GM21619 (cell line): ENCODE measurements around the gene RCOR2.

Experiments
- ATAC-seq: cut with Tn5 transposase; IDR thresholded peaks from one replicate; pipeline ENCODE4 v1.9.1; 2021; ENCODE audit not compliant: unreplicated experiment

Gene RCOR2

DNA sequence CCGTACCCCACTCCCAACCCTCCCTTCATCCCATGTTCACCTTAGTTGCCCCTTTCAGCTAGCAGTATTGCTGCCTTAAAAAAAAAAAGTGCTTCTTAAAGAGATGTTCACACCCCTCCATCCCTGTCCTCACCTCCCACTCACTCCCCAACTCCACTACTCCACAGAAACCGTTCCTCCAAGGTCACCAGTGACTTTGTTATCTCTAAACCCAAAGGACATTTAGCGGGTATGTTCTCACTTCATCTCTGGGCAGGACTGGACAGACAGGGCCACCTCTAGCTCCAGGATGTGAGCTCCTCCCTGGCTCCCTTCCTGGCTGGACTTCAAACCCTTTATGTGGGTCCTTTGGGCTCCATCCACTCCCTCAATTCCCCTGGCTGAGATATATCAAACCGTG lies 6.4 kb upstream of the RCOR2 start:
- no peak for ATAC-seq

DNA sequence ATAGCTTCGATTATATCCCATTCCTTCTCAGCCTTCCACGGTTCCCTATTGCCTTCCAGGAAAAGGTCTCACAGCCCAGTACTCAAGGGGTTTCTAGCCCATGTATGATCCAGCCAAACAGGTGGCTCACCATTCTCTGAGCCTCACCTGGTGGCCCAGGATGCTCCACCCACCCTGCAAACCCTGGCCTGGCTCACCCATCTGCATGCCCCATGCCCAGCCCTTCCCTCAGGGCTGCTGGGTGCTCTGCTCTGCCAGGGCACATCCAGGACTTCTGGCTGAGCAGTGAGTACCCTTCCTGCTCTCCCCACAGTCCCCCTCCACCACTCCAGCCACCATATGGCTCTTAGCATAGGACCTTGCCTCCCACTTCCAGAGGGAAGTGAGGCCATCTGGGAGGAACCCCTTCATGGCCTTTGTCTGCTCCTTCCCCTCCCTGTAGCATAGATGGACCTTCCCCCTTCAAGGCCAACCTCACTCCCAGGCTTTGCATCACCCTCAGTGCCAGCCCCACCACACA lies 5.8 kb upstream of the RCOR2 start:
- ATAC-seq: no peak

DNA sequence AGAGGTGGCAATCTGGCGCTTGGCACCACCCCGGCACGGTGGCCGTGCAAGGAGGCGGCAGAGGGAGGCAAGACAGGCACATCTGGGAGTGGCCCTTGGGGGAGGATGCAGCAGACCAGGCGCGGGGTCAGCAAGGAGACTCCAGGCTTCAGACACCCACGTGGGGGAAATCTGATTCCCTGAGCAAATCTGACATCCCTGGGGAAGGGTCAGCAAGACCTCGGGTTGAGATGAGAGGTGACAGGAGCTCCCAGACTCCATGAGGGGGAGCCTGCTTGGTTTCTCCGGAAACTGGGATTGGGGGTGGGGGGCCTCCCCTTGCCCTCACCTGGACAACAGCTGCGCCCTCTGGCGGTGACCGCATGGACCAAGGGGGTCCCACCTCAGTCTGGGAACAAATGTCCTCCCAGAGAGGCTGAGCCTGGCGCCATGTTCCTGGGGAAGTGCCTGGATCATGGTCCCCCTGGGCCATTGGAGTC lies 4.0 kb upstream of the RCOR2 start:
- no peak for ATAC-seq

DNA sequence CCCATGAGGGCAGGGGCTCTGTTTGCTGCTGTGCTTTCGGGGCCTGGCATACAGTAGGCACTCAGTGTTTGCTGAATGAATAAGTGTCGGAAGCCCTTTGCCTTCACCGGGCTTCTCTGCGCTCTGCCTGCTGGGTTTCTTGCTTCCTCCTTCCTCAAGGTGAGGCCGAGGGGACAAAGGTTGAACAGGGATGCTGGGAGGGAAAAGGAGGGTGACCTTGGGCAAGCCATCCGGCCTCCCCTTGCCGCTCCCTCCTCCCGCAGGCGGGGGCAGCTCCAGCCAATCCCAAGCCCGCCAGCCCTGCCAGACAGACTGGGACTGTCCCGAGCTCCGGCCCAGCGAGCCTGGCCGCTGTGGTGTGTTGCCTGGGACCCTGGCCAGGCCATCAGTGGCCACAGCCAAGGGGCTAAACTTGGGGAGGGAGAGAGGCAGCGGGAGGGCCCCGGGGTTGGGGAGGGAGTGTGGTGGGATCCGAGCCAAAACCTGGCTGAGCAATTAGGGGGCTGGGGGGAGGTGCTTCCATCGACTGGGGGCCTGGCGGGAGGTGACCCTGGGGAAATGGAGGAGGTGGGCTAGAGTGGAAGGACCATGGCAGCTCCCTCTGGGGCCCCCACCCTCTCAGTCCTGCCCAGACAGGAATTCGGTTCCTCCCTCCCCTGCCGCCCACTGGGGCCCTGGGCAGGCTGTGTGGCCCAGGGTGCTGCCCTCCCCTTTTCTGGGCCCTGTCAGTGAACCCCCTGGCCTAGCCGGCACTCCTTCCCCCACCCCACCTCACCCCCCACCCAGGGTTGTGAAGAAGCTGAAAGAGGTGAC lies 3.4 kb upstream of the RCOR2 start:
- ATAC-seq: no peak

DNA sequence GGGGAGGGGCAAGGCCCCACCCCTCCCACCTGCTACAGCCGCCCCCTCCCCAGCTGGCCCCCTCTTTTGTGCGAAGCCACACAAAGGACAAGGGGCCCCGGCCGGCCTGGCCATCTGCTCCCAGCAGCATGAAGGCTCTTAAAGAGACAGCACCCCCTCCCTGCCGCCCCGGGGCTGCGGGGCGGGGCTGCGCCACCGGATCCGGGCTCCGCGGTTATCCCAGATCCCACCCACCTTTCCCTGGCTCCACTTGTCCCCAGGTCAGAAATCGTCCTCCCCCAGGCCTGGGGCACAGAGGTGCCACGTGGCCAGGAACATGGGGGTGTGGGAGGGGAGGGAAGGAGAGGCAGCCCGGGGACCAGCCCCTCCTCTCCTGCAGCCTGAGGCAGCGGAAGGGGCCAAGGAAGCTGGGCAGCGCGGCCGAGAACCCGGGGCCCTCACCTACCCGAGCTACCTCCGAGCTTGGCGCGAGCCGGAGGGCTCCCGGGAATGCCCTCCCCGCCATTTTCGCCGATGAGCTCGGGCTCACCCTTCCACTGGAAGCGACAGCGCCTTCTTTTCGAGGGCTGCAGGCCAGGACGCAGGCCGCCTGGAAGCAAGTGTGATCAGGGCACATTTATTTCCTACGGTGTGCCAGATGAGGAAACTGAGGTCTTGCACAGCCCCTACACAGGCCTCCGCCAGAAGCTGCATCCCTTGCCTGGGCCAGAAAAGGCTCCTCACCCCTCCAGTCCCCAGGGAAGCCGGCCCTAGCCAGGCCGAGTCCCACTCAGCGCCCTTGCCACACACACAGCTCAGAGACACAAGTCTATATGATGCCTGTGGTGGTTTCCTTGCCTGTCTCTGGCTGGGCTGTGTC lies 2.5 kb upstream of the RCOR2 start:
- no peak for ATAC-seq

DNA sequence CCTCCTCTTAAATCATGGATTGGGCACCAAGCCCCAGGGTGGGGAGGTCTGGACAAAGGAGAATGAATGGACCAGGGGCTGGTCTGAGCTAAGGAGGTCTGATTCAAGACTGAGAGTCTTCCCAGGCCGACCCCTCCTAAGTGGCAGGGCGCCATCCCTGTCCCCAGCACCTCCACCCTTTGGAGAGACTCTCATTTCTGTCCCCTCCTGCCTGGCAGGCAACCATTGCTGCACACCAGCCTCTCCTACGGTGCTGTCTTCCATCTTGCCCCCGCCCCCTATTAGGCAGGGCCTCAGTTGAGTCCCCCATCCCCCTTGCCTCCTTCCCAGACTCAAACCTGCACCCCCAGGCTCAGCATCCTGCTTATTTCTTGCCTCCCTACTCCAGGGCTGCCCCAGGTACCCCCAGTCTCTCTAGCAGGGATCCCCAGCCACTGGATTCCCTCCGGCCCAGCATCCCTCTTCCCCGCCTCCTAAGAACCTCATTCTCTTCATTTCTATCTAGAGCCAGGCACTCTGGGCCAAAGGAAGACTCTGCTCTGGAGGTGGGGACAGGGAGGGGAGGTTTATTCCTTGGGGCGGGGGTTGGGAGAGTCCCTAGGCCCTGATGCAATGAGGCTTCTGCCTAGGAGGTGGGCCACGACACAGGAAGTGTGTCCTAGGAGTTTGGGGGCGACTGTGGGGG lies 1.7 kb upstream of the RCOR2 start:
- no peak for ATAC-seq

DNA sequence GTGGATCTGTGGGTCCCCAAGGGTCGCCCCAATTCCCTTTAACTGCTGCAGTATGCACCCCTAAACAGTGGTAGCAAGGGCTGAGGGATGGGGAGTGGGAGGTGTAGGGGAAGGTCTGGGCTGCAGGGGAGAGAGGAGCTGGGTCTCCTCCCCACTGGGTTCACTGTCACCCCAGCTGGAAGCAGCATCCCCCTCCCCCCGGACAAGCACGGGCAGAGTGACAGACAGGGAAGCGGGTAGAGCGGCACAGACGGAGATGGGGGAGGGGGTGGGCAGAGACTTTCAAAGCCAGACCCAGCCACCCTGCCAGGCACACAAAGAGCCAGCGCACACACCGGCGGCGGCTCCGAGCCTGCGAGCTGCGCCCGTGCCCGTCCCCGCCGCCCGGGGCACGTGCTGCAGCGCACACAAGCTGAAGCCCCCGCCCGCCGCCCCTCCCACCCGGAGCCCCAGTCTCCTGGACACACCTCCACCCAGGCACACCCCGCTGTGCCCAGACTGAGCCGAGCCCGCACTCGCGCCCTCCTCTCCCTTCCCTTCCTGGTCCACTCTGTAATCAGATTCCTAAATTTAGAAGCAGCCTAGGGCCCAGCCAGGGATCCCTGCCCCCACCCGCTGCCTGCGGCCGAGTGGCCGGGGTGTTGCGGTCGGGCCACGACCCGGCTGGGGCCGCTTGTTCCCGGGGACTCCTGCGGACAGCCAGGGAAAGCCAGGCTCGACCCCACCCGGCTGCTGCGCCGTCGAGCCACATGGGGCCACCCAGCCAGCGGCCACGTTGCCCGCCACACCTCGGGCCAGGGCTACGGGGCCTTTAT lies 935 bp upstream of the RCOR2 start:
- ATAC-seq: no peak

DNA sequence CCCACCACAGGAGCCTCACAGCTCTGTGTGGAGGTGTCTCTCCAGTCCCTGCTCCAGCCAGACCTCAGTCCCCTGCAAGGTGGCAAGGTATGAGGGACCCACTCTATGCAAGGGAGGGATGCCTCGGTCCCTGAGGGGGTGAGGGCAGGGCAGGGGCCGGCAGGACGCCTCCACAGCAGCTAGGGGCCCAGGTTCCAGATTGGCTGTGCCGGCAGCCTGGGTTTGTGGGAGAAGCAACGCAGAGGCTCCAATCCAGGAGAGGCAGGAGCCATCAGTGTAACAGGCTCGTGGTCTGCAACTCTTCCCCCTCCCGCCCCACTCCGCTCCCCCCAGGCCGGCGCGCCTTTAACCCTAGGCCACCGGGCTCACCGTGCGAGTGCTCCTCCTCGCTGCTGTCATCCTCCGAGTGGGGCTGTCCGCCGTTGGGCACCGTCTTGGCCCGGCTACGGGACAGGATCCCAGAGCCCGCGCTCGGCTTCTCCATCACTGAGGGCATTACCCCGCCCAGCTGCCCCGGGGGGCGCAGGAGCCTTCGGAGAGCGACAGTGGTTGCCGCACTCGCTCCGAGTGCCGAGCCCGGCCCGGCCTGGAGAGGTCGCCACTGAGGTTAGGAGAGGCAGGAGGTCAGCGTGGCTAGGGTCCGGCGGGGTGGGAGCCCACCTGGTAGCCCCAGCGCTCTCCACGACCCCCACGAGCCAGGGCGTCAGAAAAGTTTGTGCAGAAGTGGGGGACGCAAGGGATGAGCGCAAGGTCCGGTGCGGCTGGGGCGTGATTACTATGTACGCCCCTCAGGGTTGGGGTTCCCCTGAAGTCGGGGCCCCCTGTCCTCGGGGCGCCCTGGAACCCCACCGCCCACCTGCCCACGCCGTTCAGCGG lies 765 bp downstream of the RCOR2 start:
- ATAC-seq: no peak

DNA sequence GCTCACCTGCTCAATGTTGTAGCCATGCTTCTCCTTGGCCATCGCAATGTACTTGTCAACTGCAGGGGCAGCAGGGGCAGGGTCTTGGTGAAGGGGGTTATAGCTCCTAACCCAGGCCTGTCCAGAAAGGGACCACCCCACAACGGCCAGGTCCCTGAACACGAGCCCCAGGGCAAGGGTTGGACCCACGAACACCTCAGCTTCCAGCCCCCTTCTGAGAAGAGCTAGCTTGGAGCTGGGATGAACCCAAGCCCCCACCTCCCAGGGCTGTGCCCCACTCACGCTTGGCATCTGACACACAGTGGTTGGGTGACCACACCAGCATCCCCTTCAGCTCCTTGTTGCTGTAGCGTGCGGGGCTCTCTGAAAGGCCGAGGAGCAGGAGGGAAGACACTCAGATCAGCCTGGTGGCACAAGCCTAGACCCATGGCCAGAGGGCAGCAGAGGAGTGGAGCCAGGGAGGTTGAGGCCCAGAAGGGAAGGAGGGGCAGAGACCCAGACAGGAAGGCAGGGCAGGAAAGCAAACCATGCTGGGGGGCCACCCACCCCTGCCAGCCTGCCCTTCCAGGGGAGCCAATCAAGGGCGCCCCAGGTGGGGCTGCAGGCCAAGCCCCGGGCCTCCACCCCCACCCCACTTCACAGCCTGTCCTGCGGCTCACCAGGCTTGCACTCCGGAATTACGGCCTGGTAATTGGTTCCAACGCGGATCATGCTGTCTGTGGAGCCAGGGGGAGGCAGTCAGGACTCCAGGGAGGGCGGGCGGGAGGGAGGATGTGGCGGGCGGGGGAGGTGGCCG lies 1.9 kb downstream of the RCOR2 start:
- ATAC-seq: no peak

DNA sequence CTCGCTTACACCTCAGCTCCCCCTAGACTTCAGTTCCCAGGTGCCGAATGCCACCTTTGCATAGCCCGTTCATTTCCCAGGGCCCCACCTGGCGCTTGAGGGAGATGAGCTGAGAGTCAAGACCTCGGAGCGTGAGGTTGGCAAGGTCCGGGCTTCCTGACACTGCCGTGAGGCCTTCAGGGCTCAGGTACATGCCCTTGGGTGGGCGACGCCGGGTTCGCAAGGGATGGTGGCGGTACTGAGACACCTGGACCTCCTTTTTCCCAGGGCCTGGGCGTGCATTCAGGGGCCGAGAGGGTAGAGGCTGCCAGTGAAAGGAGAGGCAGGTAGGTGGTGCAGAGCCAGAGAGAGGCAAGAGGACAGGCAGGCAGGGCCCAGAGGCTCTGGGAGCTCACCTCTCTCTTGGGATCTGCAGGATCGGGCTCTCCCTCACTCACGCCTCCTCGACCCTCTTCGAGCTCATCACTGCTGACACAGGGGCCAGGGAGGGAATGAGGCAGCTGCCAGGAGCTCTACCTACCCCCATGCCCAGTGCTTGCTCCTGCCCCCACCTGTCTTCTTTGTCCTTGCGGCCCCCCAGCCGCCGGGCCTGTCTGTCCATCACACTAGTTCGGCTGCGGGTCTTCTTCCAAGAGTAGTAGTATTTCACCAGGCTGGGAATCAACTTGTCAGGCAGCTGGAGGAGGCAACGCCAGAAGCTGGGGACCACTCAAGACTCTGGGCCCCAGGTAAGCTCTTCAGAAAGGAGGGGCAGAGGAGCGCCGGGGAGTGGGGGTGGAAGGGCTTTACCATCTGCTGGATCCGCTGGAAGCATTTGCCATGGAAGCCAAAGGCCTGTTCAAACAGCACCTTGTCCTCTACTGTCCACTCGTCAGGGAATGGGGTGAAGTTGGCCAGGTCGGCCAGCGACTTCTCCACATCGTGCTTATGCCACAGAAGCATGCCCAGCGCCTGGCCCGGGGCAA lies 2.8 kb downstream of the RCOR2 start:
- no peak for ATAC-seq

DNA sequence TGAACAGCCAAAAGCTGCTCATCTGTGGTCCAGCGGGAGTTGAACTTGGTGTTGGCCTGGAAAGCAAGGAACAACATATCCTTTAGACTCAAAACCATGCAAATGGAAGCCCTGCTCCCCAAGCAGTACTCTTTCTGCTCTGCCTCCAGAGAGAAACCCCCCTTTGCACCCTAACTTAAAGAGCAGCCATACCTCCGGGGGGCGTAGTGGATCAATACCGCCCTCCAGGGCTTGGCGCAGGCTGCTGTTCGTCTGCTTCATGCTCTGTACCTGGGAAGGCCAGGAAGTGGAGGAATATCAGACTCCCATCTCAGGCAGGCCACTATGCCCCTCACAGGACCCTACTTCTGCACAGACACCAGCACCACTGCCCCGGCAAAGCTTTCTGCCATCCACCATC lies 4.3 kb downstream of the RCOR2 start:
- ATAC-seq: no peak

DNA sequence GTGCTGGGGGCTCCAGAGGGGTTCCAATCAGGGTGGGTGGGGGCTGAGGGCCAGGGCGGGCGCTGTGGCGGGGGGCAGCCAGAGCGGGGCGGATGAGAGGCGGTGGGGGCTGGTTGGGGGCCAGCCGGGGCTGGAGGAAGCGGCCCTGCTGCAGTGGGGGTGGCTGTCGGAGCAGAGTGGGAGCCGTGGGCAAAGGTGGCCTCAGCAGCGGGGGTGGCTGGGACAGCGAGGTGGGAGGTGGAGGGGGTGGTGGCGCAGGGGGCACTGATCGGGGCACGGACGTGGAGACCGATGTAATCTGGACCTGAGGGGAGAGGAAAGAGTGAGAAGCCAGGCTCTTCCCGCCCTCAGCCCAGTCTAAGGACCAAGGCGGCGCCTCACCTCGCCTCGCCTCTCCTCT lies 5.1 kb downstream of the RCOR2 start:
- no peak for ATAC-seq

DNA sequence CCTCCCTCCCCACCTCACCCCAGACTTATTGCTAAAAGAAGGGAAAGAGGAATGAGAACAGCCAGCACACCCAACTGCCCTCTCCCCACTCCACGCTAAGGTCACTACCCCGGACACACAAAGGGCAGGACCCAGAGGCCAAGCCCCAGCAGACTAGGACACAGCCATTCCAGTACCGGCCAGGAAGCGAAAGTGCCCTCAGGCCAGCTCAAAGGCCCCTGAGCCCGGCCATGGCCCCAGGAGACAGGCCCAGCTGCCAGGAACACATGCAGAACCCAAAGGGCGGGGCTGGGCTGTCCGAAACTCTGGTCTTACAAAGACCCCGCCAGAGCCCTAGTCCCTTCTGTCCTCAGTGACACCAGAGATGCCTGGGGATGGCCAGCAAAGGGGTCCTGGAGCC lies 5.5 kb downstream of the RCOR2 start:
- ATAC-seq: no peak

DNA sequence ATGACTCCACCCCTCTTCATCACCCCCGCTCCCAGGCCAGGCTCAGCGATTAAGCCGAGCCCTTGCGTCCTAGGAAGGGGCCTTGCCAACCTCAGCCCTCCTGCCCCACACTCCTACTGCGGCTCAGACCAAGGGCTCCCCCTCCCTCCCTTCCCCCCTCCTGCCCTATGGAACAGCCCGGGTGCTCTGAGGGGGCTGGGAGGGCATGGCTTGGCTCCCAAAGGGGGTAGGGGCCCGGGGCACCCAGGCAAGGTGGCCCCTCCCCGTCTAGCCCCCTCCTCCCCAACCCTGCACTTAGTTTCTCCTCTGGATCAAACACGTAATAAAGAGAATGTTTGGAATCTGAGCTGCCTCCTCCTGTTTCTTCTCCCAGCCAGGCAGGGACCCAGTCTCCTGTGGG lies 6.3 kb downstream of the RCOR2 start:
- ATAC-seq: no peak

DNA sequence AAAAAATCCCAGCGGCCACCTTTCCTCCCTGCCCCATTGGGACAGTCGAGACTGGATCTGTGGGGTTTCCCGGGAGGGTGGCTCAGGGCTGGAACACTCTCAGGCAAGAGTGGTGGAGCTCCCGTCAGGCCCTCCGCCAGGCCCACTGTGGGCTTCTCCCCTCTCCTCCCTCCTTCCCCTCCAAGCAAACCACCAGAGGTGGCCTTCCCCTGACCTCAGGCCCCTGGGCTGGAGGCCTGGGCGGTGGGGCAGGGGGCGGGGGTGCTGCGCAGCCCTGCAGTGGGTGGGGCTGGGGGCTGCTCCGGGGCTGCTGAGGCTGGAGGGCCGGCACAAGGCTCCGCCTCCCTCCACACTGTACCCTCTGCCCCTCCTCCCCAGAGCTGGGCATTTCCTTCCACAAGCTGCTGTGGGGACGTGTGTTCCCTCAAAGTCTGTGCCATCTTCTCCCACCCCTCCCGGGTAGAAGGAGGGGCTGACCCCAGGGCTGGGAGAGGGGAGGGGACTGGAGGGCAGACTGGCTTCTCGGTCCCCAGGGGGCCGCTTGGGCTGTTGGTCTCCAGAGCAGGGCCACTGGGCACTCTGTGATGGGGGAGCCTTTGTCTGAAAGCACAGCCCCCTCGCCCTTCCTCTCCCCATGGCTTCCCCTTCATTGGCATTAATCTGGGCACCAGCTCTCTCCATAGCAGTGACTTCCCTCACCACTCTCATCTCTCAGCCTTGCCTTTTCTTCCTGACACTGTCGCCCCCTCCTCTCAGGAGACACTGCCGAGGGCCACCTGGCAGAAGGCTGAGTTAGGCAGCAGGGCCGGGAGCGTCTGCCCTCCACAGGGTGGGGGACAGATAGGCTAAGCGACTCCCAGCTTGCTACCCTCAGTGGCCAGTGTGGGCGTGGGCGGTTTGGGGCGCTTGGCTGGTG lies 7.1 kb downstream of the RCOR2 start:
- no peak for ATAC-seq

DNA sequence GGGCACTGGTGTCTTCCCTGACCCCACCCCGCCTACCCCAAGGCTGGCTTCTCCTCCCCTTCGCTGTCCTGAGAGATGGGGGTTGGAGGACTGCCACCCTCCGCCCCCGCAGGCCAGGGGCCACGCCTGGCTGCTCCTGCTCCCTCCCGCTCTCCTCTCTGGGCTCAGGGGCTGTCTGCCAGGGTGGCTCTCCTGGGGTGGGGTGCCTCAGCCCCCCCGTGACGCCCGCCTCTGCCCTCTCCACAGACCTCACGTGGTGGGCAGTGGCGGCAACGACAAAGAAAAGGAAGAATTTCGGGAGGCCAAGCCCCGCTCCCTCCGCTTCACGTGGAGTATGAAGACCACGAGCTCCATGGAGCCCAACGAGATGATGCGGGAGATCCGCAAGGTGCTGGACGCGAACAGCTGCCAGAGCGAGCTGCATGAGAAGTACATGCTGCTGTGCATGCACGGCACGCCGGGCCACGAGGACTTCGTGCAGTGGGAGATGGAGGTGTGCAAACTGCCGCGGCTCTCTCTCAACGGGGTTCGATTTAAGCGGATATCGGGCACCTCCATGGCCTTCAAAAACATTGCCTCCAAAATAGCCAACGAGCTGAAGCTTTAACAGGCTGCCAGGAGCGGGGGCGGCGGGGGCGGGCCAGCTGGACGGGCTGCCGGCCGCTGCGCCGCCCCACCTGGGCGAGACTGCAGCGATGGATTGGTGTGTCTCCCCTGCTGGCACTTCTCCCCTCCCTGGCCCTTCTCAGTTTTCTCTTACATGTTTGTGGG lies 8.1 kb downstream of the RCOR2 start:
- no peak for ATAC-seq
